Measurements from ENCODE around the gene XDH.

Gene XDH

DNA sequence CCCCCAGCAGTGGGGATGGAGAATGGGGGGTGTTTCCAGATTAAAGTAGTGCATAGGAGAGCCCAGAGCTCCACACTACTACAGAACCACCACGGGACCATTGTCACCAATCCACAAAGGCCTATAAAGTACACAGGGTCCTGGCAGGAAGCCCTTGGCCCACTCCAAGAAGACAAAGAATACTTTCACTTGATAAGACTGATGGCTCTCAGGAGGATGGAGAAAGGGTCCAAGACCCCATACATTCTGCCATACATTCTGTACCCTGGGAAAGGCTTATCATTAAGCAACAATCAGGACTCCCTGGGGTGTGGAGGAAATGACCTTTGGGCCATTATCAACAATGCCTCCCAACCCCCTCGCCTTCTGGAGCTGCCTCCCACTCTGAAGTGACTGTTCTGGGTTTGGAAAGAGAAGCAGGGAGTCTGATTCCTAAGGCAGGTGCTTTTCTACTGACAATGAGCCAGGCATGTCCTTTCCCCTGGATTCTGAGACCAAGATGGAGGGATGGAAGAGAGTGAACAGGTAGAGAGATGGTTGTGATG lies 85.4 kb downstream of the XDH start:
- DNase-seq (ENCODE audit: low read depth) = no peak

DNA sequence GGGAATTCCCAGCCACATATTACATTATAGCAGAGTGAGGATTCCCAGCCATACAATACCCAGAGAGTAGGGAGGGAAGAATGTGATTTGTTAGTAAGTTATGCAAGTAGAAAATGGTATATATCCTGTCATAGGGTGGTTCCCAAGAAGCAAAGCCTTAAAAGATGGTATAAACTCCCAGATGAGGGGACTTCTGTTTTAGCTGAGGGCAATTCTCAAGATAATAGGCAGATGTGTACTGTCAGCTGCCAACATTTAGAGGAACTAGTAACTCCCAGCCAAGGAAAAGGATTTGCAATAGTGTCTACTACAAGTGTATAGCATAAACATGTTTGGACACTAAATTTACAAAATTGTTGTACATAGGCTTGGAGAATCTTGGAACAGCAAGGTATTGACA lies 86.5 kb downstream of the XDH start:
- no peak for DNase-seq (ENCODE audit: low read depth)

DNA sequence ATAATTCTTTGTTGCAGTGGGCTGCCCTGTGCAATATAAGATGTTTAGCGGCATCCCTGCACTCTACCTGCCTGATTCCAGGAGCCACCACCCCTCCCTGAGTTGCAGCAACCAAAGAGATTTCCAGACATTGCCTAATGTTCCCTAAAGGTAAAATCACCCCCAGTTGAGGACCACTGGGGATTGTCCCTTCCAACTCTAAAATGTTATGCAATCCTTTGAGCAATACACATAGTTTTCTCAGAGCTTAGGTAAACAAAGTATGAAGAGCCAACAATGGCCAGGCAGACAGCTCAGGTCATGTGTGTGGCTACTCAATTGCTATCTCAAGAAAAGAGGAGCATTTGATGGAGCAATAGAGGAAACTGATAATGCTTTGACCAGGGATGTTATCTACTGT lies 87.0 kb downstream of the XDH start:
- DNase-seq (ENCODE audit: low read depth) = no peak

DNA sequence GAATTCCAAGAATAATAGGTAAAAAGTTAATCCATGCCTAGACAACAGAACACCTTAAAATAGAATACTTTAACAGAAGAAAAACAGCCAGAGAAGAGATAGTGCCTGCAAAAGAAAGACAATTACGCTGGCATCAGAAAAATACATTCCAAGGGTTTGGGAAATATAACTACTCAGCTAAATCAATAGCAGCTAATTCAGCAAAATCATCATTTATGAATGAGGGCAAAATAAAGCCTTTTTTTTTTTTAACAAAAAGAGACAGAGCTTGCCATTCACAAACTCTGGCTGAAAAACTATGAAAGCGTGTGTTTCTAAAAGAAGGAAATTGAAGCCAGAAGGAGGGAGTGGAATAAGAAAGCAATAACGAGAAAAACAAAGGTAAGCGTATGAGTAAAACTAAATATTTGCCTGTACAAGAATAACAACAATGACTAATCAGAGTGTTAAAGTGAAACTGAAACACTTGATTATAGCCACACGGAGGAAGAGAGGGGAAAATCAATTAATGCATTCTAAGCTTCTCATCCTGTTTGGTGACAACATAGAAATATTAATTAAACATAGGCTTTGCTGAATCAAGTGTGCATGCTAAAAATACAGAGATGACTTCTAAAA lies 90.4 kb downstream of the XDH start:
- DNase-seq (ENCODE audit: low read depth) = no peak

DNA sequence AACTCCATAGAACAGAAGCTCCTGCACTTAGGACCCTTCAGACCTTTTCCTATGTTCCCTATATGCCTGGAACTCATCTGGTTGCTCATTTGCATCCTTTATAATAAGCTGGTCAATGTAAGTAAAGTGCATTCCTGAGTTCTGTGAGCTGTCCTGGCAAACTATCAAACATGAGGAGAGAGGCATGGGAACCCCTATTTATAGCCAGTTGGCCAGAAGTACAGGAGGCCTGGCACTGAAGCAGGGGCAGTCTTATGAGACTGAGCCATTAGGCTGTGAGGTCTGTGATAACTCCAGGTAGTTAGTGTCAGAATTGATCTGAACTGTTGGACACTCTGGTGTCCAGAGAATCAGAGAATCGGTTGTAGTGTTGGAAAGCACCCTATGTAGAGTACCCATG lies 92.2 kb downstream of the XDH start:
- DNase-seq (ENCODE audit: low read depth) = no peak

DNA sequence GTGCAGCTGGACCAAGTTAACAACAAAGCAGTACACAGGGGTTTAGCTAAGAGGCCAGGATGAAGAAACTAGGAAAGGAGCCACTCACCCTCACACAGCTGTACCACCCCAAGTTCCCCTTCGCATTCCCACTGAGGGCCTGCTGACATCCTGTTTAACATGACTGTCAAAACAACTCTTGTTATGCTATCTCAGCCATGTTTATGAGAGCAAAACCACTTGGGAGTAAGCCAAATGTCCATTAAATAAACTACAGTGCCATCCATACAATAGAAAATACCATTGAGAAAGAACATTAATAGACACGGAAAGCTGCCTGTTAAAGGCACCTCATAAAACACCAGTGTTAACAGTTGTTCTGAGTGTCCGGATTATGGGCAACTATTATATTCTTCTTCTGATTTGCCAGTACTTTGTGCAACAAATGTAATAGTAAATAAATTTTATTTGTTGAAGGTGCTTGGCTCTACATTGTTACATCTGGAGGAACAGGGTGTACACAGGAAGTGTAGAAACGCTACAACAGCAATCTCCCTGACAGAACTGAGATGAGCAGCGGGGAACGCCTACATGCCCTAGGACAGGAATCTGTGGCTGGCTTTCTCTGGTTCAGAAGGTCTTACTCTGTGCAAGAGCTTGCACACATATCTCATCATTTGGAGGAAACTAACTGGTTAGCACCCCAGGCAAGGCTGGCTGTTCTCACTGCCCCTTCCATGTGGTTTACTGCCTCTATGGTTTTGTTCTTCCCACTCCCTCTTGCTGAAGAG lies 95.0 kb downstream of the XDH start:
- peak; percentile 5 for DNase-seq (ENCODE audit: low read depth)

DNA sequence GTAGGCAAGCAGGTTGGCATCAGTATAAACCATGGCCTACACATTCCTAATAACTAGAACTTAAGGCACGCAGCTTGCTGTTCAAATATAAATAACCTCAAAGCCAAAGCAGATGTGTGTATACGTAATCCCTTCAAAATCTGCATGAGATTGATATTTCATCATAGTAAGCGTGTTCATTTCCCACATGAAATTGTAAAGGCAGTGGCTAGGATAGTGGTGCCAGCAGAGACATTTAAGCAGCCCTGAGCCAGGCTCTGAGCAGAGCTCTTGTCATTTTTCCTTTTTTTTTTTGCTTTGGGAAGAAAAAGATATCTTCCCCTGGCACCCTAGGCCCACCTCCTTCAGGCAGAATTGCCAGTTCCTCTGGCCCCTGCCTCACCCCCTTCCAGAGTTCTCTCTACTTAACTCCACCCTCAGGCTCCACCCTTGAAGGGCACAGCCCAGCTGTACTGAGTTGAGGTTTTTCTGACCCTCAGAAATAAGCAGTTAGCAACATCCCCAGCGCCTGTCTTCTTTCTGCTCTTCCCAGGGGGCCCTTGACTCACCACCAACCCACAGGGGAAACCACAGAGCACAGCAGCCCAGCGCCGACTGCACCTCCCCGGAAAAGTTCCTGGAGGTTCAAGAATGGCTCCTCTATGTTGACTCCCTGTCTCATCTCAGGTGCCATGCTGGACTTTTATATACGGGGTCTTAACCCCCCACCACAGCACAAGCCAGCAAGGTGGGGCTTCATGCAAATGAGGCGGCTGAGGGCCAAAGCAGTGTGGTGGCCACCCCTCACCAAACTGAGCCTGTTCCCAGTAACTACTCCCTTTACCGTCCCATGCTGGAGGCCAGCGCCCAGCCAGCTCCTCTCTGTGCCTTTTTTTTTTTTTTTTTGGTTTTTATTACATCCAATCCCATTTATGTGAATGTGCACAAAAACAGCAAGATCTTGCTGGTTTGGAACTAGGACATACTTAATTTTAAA lies 95.9 kb downstream of the XDH start:
- DNase-seq (ENCODE audit: low read depth) = peak; percentile 5

DNA sequence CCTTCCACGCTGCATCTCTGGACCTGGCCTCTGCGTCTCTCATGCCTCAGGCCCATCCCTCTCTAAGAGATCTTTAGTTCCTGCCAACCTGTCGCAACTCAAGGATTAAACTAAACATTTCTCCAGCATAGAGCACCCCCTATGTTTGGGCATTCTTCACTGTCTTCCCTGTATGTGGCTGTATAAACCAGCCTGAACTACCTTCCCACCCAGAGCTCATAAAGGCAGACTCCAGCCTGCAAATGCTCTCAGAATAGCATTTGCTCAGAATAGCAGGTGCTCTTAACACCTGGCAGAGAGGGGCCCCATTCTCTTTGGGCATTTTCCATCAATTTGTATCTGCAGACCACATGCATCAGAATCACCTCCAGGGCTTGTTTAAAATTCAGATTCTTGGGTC lies 97.1 kb downstream of the XDH start:
- no peak for DNase-seq (ENCODE audit: low read depth)

DNA sequence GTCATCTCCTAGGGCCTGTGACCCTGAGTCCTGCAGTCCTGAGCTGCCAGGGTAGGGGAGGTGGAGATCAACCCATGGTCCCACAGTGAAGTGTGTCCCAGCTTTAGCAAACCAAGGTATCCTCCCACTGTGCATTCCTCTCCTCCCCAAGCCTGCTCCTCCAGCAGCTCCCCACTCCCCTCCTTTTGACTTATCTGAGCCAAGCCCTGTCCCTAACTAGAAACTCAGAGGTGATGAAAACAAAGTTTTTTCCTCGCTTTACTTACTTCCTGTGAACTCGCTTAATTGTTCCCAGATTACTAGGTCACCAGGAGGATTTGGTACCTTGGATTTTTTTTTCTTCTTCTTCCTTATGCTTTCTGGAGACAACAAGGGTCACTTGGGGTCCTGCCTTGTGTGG lies 99.8 kb downstream of the XDH start:
- DNase-seq (ENCODE audit: low read depth) = no peak

DNA sequence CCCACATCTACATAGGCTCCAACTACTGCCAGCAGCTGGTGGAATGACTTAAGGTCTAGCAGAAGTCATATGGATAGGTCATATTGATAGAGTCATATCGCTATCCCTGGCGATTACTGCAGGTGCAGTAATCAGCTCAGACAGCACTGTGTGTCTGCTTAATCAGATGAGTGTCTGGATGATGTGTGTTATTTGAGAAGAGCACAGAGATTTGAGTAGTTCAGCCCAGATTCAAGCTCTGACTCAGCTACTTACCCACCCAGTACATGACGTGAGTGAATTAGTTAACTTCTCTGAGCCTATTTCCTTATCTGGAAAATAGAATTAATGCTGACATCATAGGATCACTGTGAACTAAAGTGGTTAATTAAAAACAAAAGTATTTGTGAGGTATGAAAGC lies 101.6 kb downstream of the XDH start:
- no peak for DNase-seq (ENCODE audit: low read depth)

DNA sequence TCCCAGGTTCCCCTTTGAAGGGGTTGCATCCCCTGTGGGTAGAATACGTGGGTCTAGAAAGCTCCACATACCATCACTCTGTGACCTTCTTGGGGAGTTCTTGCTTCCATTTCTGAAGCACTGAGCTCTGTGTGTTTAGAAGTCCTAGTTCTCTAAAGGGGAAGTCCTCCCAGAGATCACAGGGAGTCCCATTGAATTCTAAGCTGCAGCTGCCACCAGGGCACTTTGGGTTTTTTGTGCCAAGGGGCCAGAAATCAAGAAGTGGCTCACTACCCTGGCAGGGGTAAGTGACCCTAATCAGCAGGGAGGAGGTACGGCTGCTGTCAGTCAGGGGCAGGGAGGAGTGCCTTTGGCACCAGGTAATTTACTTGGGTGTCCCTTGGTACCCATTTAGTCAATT lies 109.7 kb downstream of the XDH start:
- DNase-seq (ENCODE audit: low read depth) = no peak

DNA sequence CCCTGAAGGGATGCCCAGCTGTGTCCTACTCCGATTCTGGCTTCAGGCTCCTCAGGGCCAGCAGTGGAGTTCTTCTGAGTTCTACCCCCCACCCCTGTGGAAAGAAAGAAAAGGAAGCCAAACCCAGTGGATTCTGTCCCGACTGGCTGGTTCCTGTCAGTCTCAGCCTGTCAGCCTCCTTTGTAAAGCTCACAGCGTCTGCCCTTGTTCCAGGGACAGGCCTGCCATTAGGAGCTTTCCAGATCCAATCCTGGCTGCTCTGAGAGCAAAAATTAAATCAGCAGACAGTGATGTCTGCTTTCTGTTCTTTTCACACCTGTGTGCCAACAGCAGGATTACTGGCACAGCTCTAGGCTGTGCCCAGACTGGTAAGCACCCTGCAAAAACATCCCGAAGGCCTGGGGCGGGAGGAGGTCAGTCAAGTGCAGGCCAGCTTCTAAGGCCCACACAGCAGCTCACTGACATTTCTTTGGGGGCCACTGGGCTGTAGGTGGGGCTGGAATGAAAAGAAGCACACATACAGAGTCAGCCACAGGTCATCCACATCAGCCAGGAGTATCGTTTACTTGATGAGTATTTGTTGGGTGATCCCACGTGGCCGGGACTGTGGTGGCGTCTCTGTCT lies 111.5 kb downstream of the XDH start:
- no peak for DNase-seq (ENCODE audit: low read depth)

DNA sequence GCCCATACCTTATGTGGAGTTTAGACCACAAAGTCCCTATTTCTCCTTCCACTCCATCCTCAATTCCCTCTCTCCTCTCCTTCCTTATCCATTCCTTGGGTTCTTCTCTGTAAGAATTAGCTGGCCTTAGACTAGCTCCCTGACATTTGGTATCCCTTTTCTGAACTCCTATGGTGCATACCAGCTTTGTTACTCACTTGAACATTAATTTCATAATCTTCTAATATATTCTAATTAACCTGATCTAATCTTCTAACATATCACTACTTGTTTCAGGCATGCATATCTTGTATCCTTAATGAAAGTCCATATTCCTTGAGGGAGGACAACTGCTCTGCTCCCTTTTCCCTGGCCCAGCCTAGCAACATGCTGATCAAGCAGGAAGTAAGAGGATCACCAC lies 114.2 kb downstream of the XDH start:
- DNase-seq (ENCODE audit: low read depth) = no peak

DNA sequence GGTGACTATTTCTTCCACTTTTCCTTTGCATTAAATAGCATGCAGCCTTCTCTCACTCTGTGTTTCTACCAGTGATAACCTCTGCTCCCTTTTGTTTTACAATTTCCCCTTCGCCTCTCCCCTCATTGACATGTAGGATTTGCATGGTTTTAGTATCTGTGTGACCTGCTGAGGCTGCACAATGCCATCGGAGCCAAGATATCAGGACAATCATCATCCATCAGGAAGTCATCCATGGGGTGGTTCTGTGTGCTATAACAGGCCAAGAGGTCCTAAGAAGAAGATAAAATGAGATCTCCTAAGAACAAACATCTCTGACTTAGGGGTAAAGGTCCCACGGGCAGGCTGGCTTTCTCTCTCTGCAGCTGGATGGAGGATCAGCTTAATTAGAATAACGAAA lies 115.0 kb downstream of the XDH start:
- no peak for DNase-seq (ENCODE audit: low read depth)

DNA sequence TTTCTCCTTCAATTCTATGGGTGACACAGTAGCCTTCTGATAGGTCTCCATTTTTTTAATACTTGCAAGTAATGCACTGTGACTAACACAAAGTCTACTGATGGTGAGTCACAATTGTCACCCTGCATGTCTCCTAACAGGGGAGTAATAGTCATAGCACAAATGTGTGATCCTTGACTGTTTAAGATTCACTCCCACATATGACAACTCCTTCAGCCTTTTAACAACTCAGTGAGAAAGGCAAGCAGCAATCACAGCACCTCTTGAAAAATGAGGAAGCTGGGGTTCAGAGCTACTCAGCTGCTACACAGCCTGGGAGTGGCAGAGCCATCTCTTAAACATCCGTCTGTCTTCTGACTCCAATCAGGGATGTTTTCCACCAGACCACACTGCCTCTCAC lies 116.8 kb downstream of the XDH start:
- no peak for DNase-seq (ENCODE audit: low read depth)

DNA sequence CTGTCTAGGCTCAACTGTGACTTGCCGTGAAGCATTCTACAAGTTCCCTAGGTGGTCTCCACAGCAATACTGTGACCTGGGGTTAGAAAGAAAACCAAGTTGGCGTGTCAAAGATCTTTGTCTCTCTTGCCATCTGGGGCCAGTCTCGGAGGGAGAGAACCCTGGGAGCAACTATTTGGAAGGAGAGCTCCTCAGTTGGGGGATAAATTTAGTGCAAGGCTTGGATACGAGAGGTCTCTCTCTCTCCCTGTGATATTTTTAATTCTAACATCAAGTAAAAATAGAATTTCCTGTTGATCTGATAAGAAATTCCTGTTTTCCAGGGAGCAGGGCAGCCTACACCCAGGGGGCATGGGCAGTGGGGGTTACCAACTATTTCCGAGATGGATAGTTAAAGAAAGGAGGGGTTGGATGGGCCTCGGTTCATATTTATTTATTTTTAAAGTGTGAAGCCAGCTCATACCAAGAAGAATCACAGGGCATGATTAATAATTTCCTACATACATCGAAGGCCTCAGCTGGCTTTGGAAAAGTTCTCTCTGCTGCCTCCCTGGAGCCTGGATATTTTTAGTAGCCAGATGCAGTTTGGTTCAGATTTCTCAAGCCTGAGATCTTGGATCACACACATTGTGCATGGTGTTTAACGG lies 117.8 kb downstream of the XDH start:
- DNase-seq (ENCODE audit: low read depth) = no peak

DNA sequence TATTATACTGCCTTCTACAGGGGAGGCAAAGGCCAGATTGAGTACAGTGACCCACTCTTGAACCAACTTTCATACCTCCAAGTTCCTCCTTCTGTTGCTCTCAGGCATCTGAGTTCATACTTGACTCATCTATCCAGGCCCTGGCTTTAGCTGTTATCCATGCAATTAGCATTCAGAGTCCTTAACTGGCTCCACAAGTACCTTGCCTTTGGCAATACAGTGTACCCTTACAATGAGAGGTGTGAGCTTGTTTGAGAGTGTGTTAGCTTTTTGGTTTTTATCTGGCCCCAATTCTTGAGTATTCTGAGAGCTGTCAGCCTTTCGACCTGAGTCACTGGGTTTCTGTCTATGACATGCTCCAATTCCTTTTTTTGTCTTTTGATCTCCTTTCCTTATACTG lies 120.3 kb downstream of the XDH start:
- DNase-seq (ENCODE audit: low read depth) = no peak

DNA sequence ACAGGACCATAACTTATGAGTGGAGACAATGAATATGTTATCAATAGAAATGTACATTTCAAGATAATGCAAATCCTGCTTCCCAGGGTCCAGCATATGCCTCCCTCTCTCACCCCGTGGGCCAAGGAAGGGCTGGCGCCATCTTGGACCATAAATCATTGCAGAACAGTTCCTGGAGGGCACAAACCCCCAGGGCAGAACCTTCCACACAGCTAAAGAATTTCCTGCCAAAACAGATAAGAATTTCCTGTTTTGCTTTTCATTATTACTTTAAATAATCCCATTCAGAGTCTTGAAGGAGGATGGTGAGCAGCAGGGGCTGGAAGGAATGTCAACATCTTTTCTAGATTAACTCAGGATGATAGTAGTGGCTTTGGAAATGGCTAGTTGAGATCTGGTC lies 126.9 kb downstream of the XDH start:
- DNase-seq (ENCODE audit: low read depth) = no peak

DNA sequence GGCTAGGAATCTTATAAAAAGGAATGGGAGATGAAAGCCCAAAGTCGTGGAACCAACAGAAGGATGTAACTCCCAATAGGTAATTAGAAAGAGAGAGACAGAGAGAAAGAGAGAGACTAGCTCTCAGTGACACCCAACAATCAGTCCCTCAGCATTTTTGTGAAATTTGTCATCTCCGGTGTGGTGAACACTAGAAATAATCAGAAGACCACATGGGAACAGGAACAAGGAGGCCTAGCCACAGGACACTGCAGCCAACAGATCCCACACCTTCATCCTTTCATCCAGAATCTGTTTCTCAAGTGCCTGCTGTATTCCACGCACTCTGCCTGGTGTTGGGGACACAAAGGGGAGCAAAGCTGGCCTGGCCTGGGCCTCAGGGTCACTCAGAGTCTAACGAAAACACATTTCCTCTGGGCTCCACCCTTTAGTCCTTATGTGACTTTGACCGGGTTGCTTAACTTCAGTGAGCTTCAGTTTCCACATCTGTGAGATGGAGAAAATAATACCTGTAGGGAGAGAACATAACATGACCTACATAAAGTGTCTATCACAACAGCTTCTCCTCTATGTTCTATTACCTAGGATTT lies 127.5 kb downstream of the XDH start:
- DNase-seq (ENCODE audit: low read depth) = no peak

DNA sequence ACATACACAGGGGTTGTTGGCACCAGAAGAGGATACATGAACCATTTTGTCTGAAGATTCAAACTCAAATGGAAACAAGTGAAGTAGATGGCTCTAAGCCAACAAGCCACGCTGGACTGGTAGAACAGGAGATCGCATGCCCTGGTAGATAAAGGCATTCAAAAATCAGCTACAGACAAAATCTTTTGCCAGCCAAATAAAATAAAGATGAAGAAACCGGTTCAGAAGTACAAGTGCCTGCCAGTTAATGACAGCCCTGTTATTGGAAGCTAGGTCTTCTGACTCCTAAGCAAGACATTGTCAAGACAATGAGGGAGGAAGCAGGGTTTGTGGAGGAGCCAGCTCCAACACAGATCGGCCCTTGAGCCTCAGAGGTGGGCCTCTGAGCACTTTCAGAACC lies 128.3 kb downstream of the XDH start:
- DNase-seq (ENCODE audit: low read depth) = no peak
